Activated naive CD4-positive, alpha-beta T cell treated with anti-CD3 and anti-CD28 coated beads, Interleukin-2, amount 10 ng/mL, durations not matched to agents 7 days and 5 days (primary cell): ENCODE results near the gene LEPROT.
A peak's percentile ranks its signal among the peaks of the same experiment; 100 is the strongest.
"Not testable (repeated sequence)": the region's sequence is repeated elsewhere in the genome, so short reads cannot be mapped to it uniquely, and the experiment has no call there.

ENCODE experiments used
- CTCF ChIA-PET: fragments of 350-600 bp; sonication (Branson Sonifier 250); formaldehyde crosslinking; loops from one replicate; lab custom pipeline; 2021; ENCODE audit warnings: antibody characterized with exemption; lab: Charles Lee
- DNase-seq: peaks from one replicate; pipeline ENCODE4 v3.0.0-alpha.2; 2020
- H3K27ac Mint-ChIP-seq: one replicate; pipeline ENCODE4 v1.8.0; 2021; ENCODE audit warnings: mild to moderate bottlenecking, moderate library complexity, mixed read lengths
- H3K27me3 Mint-ChIP-seq: one replicate; pipeline ENCODE4 v1.8.0; 2021; ENCODE audit warnings: mild to moderate bottlenecking, mixed read lengths
- H3K36me3 Mint-ChIP-seq: one replicate; pipeline ENCODE4 v1.8.0; 2021; ENCODE audit warnings: mixed read lengths
- H3K4me1 Mint-ChIP-seq: one replicate; pipeline ENCODE4 v1.8.0; 2021; ENCODE audit warnings: mixed read lengths
- H3K4me3 Mint-ChIP-seq: one replicate; pipeline ENCODE4 v1.8.0; 2021; ENCODE audit warnings: mild to moderate bottlenecking, moderate library complexity, mixed read lengths
- H3K9me3 Mint-ChIP-seq: one replicate; pipeline ENCODE4 v1.8.0; 2021; ENCODE audit warnings: mixed read lengths

LEPROT gene

DNA sequence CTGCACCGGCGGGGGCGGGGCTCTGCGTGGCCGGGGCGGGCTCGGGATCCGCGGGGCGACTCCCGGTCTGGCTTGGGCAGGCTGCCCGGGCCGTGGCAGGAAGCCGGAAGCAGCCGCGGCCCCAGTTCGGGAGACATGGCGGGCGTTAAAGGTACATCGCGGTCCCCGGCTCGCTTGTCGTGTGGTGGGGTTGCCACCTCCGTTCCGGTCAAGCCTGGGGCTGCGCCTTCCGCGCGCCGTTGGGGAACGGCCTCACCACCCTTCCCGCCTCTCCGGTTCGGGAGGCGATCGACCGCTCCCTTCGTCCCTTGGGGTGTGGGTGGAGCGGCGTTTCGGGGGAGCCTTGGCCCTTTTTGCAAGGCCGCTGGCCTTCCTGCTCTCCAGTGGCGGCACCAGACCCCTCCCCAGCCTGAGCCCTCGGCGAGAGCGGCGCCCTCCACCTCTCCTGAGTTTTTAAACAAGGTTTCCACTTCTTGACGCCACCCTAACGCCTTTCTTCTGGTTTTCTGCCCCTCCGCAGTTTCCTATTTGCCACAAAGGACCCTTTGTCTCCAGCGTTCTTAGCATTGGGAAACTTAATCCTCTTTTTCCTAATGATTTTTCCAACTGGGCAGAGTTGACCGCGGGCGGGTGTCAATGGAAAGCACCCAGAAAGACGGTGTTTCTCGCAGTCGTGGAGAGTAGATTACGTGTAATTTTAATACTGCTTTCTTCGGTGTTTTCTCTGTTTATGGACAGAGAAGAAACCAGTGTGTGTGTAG, at the start of gene LEPROT, which contains the start of gene LEPR:
TSS of gene LEPROT (plus strand) at position 79 of the 761 bp plus-strand sequence. CDS start at position 136, 57 bp downstream.
TSS of gene LEPR (plus strand) at position 79 of the 761 bp plus-strand sequence. CDS start 144,898 bp downstream, outside the sequence.
- DNase-seq: no peak
- no peak within 1 kb of the TSS for H3K27ac Mint-ChIP-seq

DNA sequence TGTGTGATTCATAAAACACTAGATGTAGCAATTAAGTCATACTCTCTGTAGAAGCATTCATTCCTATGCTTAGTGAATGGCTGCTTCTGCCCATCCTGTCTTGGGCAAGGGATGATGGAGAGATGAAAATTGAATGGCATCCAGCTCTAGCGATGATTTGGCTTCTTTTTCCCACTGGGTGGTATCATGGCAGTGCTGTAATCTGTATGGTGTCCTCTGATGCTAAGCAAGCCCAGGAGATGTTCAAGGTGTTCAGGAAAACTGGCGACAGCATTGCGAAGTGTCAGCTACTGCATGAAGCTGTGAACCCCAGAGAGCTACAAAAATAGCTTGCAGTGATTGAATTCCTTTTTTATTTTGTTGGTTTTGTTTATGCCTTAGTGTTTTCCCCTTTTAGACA, 48.9 kb upstream of the LEPROT start:
- Mint-ChIP-seq H3K36me3 (no peaks in the 10 kb centered on the region), H3K4me3 (no peak overlapping the region)
- DNase-seq: no peak

More for the DNA sequence above, at the start of gene LEPROT, which contains the start of gene LEPR:
- Mint-ChIP-seq H3K4me3 (no peak within 1 kb of the TSS), H3K36me3 (peaks cover 15% of the 10 kb centered on the region), H3K9me3 (no peaks in the 10 kb centered on the region), H3K27me3 (peaks cover 9% of the 10 kb centered on the region), H3K4me1 (peaks cover 28% of the 10 kb centered on the region)
- CTCF ChIA-PET: interaction anchor here (1.3 kb wide), 1 partner anchor 37 kb away, joined by 3 read pairs; no protein-coding TSS in a partner anchor

GRCh38 chr1:65372557-65372956, 47.9 kb upstream of the LEPROT start:
- Mint-ChIP-seq H3K9me3 (no peaks in the 10 kb centered on the region), H3K4me1 (no peaks in the 10 kb centered on the region), H3K36me3 (no peaks in the 10 kb centered on the region), H3K27me3 (peaks cover 4% of the 10 kb centered on the region), H3K27ac (no peak overlapping the region), H3K4me3 (no peak overlapping the region)
- no peak for DNase-seq
- CTCF ChIA-PET: no interaction called here

More for the DNA sequence above, 48.9 kb upstream of the LEPROT start:
- Mint-ChIP-seq H3K27me3 (peaks cover 4% of the 10 kb centered on the region), H3K27ac (no peak overlapping the region), H3K4me1 (no peaks in the 10 kb centered on the region), H3K9me3 (no peaks in the 10 kb centered on the region)
- CTCF ChIA-PET: no interaction called here

DNA sequence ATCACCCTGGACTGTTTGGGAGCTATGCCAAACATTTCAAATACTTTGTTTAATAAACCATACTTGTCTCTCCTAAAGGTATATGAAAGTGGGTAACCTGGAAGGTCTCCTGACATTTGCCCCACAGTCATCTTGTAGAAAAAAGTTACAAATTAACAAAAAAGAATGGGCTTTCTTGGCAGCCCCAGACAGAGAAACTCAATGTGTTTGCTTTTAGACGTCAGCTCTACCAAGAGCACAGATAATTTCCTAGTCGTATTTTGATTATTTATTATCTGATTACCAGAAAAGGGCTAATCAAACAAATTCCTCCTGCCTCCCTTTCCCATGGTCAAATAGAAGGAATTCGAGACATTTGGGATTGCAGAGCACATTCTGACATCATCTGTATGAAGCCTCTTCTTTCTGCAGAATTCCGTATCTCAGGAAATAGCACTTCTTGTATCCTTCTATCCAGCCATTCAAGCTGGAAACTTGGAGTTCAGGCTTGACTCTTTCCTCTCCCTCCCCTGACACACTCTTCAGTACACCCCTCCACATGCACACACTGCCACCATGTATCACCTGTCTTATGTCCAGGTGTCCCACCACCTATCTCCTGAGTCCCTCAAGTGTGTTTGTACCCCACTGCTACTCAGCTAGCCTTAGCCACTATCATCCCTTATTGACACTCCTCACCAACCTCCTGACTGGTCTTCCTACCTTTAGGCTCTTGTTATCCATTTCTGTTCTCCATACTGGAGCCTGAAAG, 42.8 kb upstream of the LEPROT start:
- no peak for DNase-seq
- no peaks in the 10 kb centered on the region for H3K9me3 Mint-ChIP-seq
- peaks cover 4% of the 10 kb centered on the region for H3K27me3 Mint-ChIP-seq
- no peaks in the 10 kb centered on the region for H3K4me1 Mint-ChIP-seq
- CTCF ChIA-PET: no interaction called here
- no peaks in the 10 kb centered on the region for H3K36me3 Mint-ChIP-seq
- H3K27ac Mint-ChIP-seq: no peak overlapping the region
- no peak overlapping the region for H3K4me3 Mint-ChIP-seq

DNA sequence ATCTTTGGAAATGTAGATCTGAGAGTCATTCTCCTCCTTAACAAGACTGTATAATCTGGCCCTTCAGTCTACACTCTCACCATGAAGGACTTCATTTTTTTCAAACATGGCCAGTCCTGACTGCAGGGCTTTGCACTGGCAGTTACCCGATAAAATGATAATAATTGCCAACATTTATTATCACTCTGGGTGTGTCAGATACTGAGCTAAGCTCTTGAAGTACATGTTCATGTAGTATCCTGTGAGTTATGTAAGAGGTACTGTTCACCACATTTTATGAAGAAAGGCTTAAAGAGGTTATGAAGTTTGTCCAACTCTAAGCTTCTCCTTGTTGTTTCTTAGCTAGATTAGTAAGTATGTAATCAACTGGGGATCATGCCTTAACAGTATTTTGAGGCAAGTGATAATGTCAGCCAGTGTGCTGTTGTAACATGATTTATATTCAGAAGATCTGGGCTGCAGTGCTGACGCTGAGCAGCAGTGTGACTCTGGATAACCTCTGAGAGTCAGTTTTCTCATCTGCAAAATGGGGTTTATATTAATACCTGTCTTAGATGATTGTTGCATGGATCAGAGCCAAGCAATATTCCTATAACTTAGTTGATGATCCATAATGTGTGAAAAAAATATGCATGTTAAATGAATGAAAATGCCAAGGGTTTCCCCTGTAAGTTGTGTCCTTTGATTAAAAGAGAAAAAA, 42.1 kb upstream of the LEPROT start:
- no peaks in the 10 kb centered on the region for H3K36me3 Mint-ChIP-seq
- no peaks in the 10 kb centered on the region for H3K9me3 Mint-ChIP-seq
- H3K4me3 Mint-ChIP-seq: no peak overlapping the region
- CTCF ChIA-PET: no interaction called here
- no peak for DNase-seq
- H3K27ac Mint-ChIP-seq: no peak overlapping the region
- H3K4me1 Mint-ChIP-seq: no peaks in the 10 kb centered on the region
- peaks cover 4% of the 10 kb centered on the region for H3K27me3 Mint-ChIP-seq

GRCh38 chr1:65384426-65384825, 36.0 kb upstream of the LEPROT start:
- H3K27ac Mint-ChIP-seq, H3K4me3 Mint-ChIP-seq, CTCF ChIA-PET, H3K9me3 Mint-ChIP-seq, DNase-seq, H3K27me3 Mint-ChIP-seq, H3K4me1 Mint-ChIP-seq, H3K36me3 Mint-ChIP-seq: not testable (repeated sequence)

DNA sequence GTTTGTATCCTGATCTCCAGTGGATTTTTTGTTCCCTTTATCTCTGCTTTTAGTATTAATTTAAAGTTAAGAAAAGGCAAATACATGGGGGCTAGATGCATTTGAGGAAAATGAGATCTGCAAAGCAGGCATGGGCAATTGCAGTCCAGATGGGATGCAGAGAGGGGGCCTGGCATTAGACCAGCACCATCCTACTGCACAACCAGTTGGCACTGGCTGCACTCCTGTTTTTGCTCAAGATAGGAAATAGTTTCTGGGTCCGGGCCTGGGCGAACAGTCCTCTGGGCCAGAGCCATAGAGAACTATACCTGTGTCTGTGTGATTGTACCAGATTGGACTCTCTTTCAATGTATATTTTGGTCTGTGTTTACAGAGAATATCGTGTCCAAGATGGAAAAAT, 34.0 kb upstream of the LEPROT start:
- CTCF ChIA-PET: no interaction called here
- peaks cover 16% of the 10 kb centered on the region for H3K4me1 Mint-ChIP-seq
- no peaks in the 10 kb centered on the region for H3K27me3 Mint-ChIP-seq
- no peak for DNase-seq
- no peak overlapping the region for H3K27ac Mint-ChIP-seq
- H3K36me3 Mint-ChIP-seq: peaks cover 2% of the 10 kb centered on the region
- H3K9me3 Mint-ChIP-seq: no peaks in the 10 kb centered on the region
- no peak overlapping the region for H3K4me3 Mint-ChIP-seq

DNA sequence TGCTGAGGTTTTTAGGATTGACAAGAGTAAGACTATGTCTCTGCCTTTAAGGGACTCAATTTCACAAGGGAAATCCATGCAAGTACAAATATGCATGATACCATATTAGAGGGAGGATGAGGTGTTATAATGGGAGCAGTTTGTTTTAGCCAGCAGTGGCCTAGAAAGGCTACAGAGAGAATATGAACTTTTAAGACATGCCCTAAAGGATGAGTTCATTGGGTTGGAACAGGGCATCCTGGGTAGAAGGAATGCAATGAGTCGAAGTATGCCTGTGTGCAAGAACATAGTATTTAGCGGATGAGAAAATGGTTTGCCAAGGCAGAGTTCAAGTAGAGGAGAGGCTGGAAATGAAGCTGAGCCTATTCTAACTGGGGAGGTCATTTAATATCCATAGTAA, 32.6 kb upstream of the LEPROT start:
- Mint-ChIP-seq H3K4me3 (no peak overlapping the region), H3K4me1 (peaks cover 23% of the 10 kb centered on the region), H3K27ac (no peak overlapping the region), H3K27me3 (no peaks in the 10 kb centered on the region), H3K9me3 (no peaks in the 10 kb centered on the region), H3K36me3 (peaks cover 5% of the 10 kb centered on the region)
- CTCF ChIA-PET: no interaction called here
- DNase-seq: no peak

DNA sequence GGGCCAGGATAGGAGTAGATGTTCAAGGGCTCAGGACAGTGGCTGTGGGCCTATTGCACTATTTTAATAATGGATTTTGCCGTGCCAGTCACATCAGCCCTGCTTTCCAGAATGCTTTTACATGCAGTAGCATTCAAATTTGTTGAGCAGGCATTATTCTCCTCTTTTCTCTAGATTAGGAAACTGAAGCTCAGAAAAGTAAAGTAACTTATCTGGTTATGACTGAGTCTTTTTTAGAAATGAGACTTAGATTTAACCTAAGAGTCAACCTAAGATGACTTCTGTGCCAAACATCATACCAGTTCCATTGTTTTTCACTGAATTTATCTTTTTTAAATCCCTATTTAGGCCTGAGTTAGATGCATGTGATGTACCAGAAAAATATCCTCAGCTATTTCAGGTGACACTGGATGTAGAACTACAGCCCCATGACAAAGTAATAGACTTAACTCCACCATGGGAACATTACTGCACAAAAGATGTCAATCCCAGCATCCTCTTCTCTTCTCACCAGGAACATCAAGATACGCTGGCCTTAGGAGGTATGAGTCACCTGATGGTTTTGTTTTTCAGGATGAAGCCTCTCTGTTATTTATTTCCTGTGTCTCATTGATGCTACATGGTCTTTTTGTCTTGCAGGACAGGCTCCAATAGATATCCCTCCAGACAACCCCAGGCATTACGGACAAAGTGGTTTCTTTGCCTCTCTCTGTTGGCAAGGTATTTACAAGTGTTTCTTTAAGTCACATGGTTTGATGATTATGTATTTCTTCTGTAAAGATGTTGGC, 31.4 kb upstream of the LEPROT start:
- Mint-ChIP-seq H3K4me3 (no peak overlapping the region), H3K9me3 (no peaks in the 10 kb centered on the region), H3K4me1 (peaks cover 35% of the 10 kb centered on the region), H3K36me3 (peaks cover 5% of the 10 kb centered on the region), H3K27me3 (no peaks in the 10 kb centered on the region), H3K27ac (no peak overlapping the region)
- DNase-seq: no peak
- CTCF ChIA-PET: no interaction called here

DNA sequence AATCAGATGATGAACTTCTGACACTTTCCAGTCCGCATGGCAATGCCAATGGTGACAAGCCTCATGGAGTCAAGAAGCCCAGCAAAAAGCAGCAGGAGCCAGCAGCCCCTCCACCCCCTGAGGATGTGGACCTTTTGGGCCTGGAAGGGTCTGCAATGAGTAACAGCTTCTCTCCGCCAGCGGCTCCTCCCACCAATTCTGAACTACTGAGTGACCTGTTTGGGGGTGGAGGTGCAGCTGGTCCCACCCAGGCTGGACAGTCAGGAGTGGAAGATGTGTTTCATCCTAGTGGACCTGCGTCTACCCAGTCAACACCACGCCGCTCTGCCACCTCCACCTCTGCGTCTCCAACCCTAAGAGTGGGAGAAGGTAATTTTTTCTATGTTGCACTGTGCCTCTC, 28.0 kb upstream of the LEPROT start:
- CTCF ChIA-PET: interaction anchor here (1.9 kb wide), 1 partner anchor 67 kb away, joined by 7 read pairs; no protein-coding TSS in a partner anchor
- H3K9me3 Mint-ChIP-seq: no peaks in the 10 kb centered on the region

GRCh38 chr1:65393347-65393746, 27.1 kb upstream of the LEPROT start:
- Mint-ChIP-seq H3K4me3 (no peak overlapping the region), H3K27ac (peak overlapping the region; percentile 81), H3K36me3 (peaks cover 5% of the 10 kb centered on the region), H3K27me3 (no peaks in the 10 kb centered on the region), H3K9me3 (no peaks in the 10 kb centered on the region), H3K4me1 (peaks cover 73% of the 10 kb centered on the region)
- CTCF ChIA-PET: interaction anchor here (1.2 to 1.9 kb wide), 3 partner anchors 37 to 157 kb away, joined by 3 to 7 read pairs (median 4); no protein-coding TSS in a partner anchor
- peak; percentile 42 for DNase-seq

More for the DNA sequence above, 28.0 kb upstream of the LEPROT start:
- DNase-seq: no peak
- Mint-ChIP-seq H3K4me3 (no peak overlapping the region), H3K27me3 (no peaks in the 10 kb centered on the region), H3K36me3 (peaks cover 5% of the 10 kb centered on the region), H3K27ac (no peak overlapping the region), H3K4me1 (peaks cover 66% of the 10 kb centered on the region)

DNA sequence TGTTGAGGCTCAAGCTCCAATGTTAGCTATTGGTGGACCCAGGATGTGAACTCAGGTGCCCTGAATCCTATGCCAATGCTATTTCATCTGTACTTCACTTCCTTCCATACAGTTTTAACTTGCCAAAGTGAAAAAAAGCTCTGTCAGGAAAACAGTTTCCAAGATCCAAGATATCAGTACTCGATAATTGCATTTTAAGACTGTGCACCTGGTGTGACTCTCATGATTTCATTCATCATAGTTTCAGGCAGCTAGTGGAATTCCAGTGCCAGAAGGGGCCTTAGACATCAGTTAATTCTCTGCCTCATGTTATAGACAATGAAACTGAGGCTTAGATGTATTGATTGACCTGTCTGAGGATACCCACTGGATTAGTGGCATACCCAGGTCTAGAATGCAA, 26.5 kb upstream of the LEPROT start:
- Mint-ChIP-seq H3K36me3 (peaks cover 6% of the 10 kb centered on the region), H3K27me3 (no peaks in the 10 kb centered on the region), H3K9me3 (no peaks in the 10 kb centered on the region), H3K27ac (peak overlapping the region; percentile 81), H3K4me3 (no peak overlapping the region), H3K4me1 (peaks cover 70% of the 10 kb centered on the region)
- CTCF ChIA-PET: interaction anchor here (1.2 to 1.9 kb wide), 5 partner anchors 10 to 158 kb away, joined by 3 to 7 read pairs (median 4); no protein-coding TSS in a partner anchor
- DNase-seq: no peak

DNA sequence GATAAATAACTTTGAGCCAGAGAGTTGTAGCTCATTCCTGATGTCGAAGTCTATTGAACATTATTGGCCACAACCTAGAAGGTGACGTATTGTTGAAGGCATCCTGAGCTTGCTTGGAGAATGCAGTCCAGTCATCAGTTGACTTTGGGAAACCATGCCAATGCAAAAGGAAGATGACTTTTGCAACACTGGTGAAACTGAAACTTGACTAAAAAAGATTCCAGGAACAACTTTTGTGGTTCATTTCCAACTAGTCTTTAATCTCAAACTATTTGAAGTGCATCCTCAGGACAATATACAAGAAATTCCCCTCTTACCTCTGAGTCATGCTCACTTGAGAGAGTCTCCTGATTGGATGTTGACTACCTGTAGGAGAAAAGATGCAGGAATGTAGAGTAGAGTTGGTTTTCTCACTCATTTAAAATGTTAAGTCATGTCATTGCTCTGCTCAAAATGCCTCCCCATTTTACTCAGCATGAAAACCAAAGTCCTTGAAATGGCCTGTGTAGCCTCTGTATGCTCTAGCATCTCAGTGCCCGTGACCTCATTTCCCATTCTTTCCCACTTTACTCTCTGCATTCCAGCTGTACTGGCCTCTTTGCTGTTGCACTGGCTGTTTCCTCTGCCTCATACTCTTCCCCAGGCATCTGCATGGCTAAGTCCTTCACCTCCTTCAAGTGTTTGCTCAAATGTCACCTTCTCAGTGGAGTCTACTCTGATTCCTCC, 24.4 kb upstream of the LEPROT start:
- no peak for DNase-seq
- no peaks in the 10 kb centered on the region for H3K27me3 Mint-ChIP-seq
- peak overlapping the region; percentile 31 for H3K27ac Mint-ChIP-seq
- H3K4me3 Mint-ChIP-seq: no peak overlapping the region
- no peaks in the 10 kb centered on the region for H3K9me3 Mint-ChIP-seq
- H3K4me1 Mint-ChIP-seq: peaks cover 65% of the 10 kb centered on the region
- CTCF ChIA-PET: no interaction called here
- H3K36me3 Mint-ChIP-seq: peaks cover 10% of the 10 kb centered on the region
